H1 (cell line): ENCODE measurements around the gene BLCAP.

Experiments used
- EZH2 ChIP-seq: fragments of 200-600 bp; sonication (generic); IDR thresholded peaks from 2 replicates; pipeline ENCODE4 v1.7.1; 2012; ENCODE audit warnings: low read depth, mild to moderate bottlenecking, moderate library complexity, low read length, inconsistent platforms; ENCODE audit not compliant: severe bottlenecking
- MAFK ChIP-seq: IDR thresholded peaks from 2 replicates; pipeline ENCODE4 v1.6.1; 2012; ENCODE audit warnings: low read depth, mild to moderate bottlenecking, improper control_type of control experiment, low read length
- MAX ChIP-seq: IDR thresholded peaks from 2 replicates; pipeline ENCODE4 v1.6.1; 2012; ENCODE audit warnings: inconsistent platforms
- NRF1 ChIP-seq: IDR thresholded peaks from 2 replicates; pipeline ENCODE4 v1.6.1; 2011; ENCODE audit warnings: mild to moderate bottlenecking, low read depth, low read length, improper control_type of control experiment
- POLR2A ChIP-seq, 2 experiments: IDR thresholded peaks; 1 replicate in 1 of 2; 2 replicates in 1 of 2; pipeline ENCODE4 v1.6.1; 2011; ENCODE audit warnings: low read depth in 2 of 2, low read length in 2 of 2, mild to moderate bottlenecking in 2 of 2; ENCODE audit errors: control extremely low read depth in 1 of 2
- POLR2AphosphoS5 ChIP-seq: IDR thresholded peaks from 2 replicates; pipeline ENCODE4 v1.6.1; 2011; ENCODE audit warnings: low read depth, low read length
- RBBP5 ChIP-seq: IDR thresholded peaks from 2 replicates; pipeline ENCODE4 v1.7.1; 2012; ENCODE audit warnings: low read depth, mild to moderate bottlenecking, inconsistent platforms, low read length, moderate library complexity, borderline replicate concordance
- SP2 ChIP-seq: IDR thresholded peaks from 2 replicates; pipeline ENCODE4 v1.6.1; 2012; ENCODE audit warnings: mild to moderate bottlenecking, low read length, inconsistent platforms
- TAF1 ChIP-seq: IDR thresholded peaks from 2 replicates; pipeline ENCODE4 v1.6.1; 2011; ENCODE audit warnings: mild to moderate bottlenecking, low read depth, low read length
- TCF12 ChIP-seq: IDR thresholded peaks from 2 replicates; pipeline ENCODE4 v1.6.1; 2011; ENCODE audit warnings: low read depth, mild to moderate bottlenecking, low read length
- TF ChIP-seq, protein P1 (sequence below), 3 experiments: IDR thresholded peaks; 1 replicate in 2 of 3; 2 replicates in 1 of 3; pipeline versions ENCODE4 v1.5.1 to v1.6.1; 2011; ENCODE audit warnings: low read length in 3 of 3, mild to moderate bottlenecking in 3 of 3, inconsistent platforms in 2 of 3, low read depth in 1 of 3, moderate library complexity in 1 of 3; ENCODE audit not compliant: insufficient read depth in 1 of 3; ENCODE audit errors: control extremely low read depth in 1 of 3
- TF ChIP-seq, protein P2 (sequence below): IDR thresholded peaks from 2 replicates; pipeline ENCODE4 v1.6.1; 2011; ENCODE audit warnings: low read length, improper control_type of control experiment

- TF ChIP-seq SP2 (no peak), MAFK (no peak), TAF1 (no peak), POLR2A (IDR thresholded peaks at IDR 0.05; ENCODE audit: control extremely low read depth in 1 of 2, low read depth in 2 of 2, low read length in 2 of 2) (no peak), MAX (no peak), POLR2AphosphoS5 (no peak), EZH2 (no peak), TCF12 (no peak), NRF1 (no peak), RBBP5 (no peak)
- TF ChIP-seq, protein P1, sequence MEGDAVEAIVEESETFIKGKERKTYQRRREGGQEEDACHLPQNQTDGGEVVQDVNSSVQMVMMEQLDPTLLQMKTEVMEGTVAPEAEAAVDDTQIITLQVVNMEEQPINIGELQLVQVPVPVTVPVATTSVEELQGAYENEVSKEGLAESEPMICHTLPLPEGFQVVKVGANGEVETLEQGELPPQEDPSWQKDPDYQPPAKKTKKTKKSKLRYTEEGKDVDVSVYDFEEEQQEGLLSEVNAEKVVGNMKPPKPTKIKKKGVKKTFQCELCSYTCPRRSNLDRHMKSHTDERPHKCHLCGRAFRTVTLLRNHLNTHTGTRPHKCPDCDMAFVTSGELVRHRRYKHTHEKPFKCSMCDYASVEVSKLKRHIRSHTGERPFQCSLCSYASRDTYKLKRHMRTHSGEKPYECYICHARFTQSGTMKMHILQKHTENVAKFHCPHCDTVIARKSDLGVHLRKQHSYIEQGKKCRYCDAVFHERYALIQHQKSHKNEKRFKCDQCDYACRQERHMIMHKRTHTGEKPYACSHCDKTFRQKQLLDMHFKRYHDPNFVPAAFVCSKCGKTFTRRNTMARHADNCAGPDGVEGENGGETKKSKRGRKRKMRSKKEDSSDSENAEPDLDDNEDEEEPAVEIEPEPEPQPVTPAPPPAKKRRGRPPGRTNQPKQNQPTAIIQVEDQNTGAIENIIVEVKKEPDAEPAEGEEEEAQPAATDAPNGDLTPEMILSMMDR (IDR thresholded peaks at IDR 0.05; ENCODE audit: control extremely low read depth in 1 of 3, insufficient read depth in 1 of 3, low read depth in 1 of 3, low read length in 3 of 3): no peak
- TF ChIP-seq, protein P2, sequence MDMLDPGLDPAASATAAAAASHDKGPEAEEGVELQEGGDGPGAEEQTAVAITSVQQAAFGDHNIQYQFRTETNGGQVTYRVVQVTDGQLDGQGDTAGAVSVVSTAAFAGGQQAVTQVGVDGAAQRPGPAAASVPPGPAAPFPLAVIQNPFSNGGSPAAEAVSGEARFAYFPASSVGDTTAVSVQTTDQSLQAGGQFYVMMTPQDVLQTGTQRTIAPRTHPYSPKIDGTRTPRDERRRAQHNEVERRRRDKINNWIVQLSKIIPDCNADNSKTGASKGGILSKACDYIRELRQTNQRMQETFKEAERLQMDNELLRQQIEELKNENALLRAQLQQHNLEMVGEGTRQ: no peak
Observed at GRCh38 chr20:37505263-37506151, 22.2 kb downstream of the BLCAP start.
